Measurements from ENCODE around the gene URGCP. TPM values are rescaled to one million over a fixed set of nuclear protein-coding genes. Genes with fewer than 3 reads are reported as not detected.
A peak's percentile ranks its signal among the peaks of the same experiment; 100 is the strongest.

URGCP gene
- total RNA-seq, 1 experiment from 2014 or later: 30.7 TPM

DNA sequence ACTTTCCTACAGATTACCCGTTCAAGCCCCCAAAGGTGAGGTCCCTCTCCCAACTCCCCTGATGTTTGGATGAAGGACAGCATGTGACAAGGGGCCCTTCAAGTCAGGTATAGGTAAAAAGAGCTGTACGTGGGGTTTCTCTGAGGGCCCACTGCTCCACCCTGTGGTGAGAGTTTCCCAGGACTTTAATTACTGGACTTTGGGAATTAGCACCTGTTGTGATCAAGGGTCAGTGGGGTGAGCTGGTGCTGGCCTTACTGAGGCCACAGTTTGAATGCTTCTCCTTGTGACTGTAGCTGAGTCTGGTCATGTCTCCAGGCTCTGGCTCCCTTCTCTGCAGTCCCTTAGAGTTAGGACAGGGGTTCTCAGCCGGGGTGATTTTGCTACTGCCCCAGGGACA lies 36.6 kb upstream of the URGCP start:
- no peak overlapping the region for H2AK5ac ChIP-seq (ENCODE audit: insufficient read length, low read length)
- Mint-ChIP-seq H3K27ac (no peak overlapping the region), H3K9me3 (no peaks in the 10 kb centered on the region), H3K27me3 (ENCODE audit: low read depth) (no peaks in the 10 kb centered on the region; the same call in 1 of the 2 replicates), H3K4me3 (no peak overlapping the region), H3K4me1 (peaks cover 4 to 10% of the 10 kb centered on the region in 2 experiments; a peak in 3 of 4 replicates), H3K36me3 (ENCODE audit: insufficient read depth in 1 of 3, low read depth in 3 of 3) (peaks cover 0 to 5% (median 0%) of the 10 kb centered on the region in 3 experiments; a peak in 1 of 7 replicates)
- no peaks in the 10 kb centered on the region for H3K4me1 ChIP-seq (ENCODE audit: insufficient read depth, low read length)
- no peak overlapping the region for H2BK5ac ChIP-seq (ENCODE audit: insufficient read length, low read length)
- no peak overlapping the region for H4K5ac ChIP-seq (ENCODE audit: insufficient read length, low read depth, low read length)
- H3K18ac ChIP-seq (ENCODE audit: insufficient read length, low read depth, low read length): no peak overlapping the region
- no peak overlapping the region for H3K56ac ChIP-seq (ENCODE audit: insufficient read length, low read depth, low read length)
- WGBS (ENCODE audit: extremely low coverage, insufficient read length, low lambda C conversion rate): no CpG with 5 or more reads among the region's 3 CpGs
- H3K9ac ChIP-seq (ENCODE audit: extremely low read depth, insufficient read length, low read length): no peak overlapping the region
- no peak overlapping the region for H3K14ac ChIP-seq (ENCODE audit: insufficient read depth, low read length)
- H3K23ac ChIP-seq (ENCODE audit: insufficient read length, low read depth, low read length): no peak overlapping the region
- no peak overlapping the region for H4K91ac ChIP-seq (ENCODE audit: insufficient read length, low read depth, low read length)
- no peak overlapping the region for H2AFZ ChIP-seq (ENCODE audit: low read length)
- no peaks in the 10 kb centered on the region for H3K23me2 ChIP-seq (ENCODE audit: insufficient read length, low read depth, low read length, poor library complexity, severe bottlenecking)
- no peaks in the 10 kb centered on the region; the same call in 1 of the 2 replicates for H3K79me2 ChIP-seq (ENCODE audit: insufficient read depth, low read length)
- no peaks in the 10 kb centered on the region for H3K27me3 ChIP-seq (ENCODE audit: insufficient read depth, low read length)
- no peak for DNase-seq
- H3K4ac ChIP-seq (ENCODE audit: low read depth, low read length): no peak overlapping the region
- TF ChIP-seq CTCF (conservative IDR thresholded peaks at IDR 0.05): peak; percentile 49; the same call in 2 of the 3 replicates
- no peak overlapping the region for H2BK12ac ChIP-seq (ENCODE audit: insufficient read length, low read depth, low read length)
- H3K79me1 ChIP-seq (ENCODE audit: insufficient read depth, low read depth, low read length, poor library complexity, severe bottlenecking): no peaks in the 10 kb centered on the region
- no peak overlapping the region for H2BK15ac ChIP-seq (ENCODE audit: low read depth, low read length)
- H2BK120ac ChIP-seq (ENCODE audit: low read depth, low read length, poor library complexity, severe bottlenecking): no peak overlapping the region
- no peaks in the 10 kb centered on the region for H3K9me3 ChIP-seq (ENCODE audit: control insufficient read depth, low read depth, low read length)
- H3K27ac ChIP-seq (ENCODE audit: insufficient read length, low read depth, low read length): no peak overlapping the region
- H2BK20ac ChIP-seq (ENCODE audit: low read depth, low read length, poor library complexity, severe bottlenecking): no peak overlapping the region
- no peaks in the 10 kb centered on the region for H4K20me1 ChIP-seq (ENCODE audit: control insufficient read depth, insufficient read depth, insufficient read length)
- no peak overlapping the region for H3K4me2 ChIP-seq (ENCODE audit: insufficient read depth, insufficient read length, low read length)
- H3T11ph ChIP-seq (ENCODE audit: low read length): no peak overlapping the region
- no peak overlapping the region for H4K8ac ChIP-seq (replicated peaks; ENCODE audit: insufficient read length, low read depth, low read length)

Data from H9 (cell line).